Pulmonary artery endothelial cell (primary cell): Measurements from ENCODE around the gene NCAM2. TPM values are rescaled to one million over a fixed set of nuclear protein-coding genes. Genes with fewer than 3 reads are reported as not detected.
"Not testable (repeated sequence)": the region's sequence is repeated elsewhere in the genome, so short reads cannot be mapped to it uniquely, and the experiment has no call there.

Source experiments
- DNase-seq: peaks from one replicate; pipeline ENCODE4 v3.0.0-alpha.2; 2011; ENCODE audit warnings: low read depth, low spot score
- total RNA-seq: library from RNA; depleted of rRNA; stranded (reverse); fragments of >200 nt; gene quantifications from 2 replicates; pipeline ENCODE4 v1.2.3, GENCODE V29; 2014

NCAM2 gene
- total RNA-seq, 1 donor from 2014 or later = 0.40 TPM

DNA sequence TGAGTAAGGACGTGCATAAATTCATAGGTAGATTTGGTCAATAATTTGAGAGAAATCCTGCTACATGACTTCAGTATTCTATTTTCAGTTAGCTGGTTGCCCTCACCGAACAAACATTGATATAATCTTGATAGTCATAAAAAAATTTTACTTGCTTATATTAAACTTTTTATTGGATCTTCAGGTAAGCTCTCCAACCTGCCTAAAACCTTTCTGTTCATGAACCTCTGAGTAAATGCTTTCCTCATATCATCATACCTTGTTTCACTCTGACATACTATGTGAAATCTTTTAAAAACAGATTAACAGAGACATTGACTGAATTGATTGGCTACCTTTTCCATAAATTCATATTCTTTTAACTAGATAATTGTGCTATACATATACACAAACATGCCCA, 299.0 kb downstream of the NCAM2 start:
- DNase-seq = no peak

DNA sequence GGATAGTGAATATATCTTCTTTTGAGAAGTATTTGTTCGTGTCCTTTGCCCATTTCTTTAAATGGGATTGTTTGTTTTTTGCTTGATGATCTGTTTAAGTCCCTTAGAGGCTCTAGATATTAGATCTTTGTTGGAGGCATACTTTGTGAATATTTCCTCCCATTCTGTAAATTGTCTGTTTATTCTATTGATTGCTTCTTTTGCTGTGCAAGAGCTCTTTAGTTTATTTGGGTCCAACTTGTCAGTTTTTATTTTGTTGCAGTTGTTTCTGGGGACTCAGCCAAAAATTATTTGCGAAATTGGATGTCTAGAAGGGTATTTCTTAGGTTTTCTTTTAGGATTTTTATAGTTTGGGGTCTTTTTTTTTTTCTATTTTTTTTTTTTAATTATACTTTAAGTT, 302.8 kb downstream of the NCAM2 start:
- no peak for DNase-seq

DNA sequence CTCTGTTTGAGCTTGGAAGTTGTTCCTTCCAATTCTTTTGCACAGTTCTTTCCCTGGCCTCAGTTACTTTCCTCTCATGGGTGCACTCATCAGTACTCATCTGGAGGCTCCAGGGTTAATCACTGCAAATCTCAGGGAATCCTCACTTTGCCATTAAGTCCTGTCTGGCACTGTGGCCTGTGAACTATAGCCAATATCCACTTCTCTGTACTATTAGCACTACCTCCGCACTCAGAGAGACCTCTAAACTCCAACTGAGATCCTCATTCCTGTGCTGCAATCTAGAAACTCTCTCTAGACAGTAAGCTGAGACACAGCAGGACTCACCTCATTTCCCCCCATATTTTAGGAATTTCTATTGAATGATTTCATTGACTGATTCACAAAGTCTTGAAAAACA, 311.3 kb downstream of the NCAM2 start:
- no peak for DNase-seq

DNA sequence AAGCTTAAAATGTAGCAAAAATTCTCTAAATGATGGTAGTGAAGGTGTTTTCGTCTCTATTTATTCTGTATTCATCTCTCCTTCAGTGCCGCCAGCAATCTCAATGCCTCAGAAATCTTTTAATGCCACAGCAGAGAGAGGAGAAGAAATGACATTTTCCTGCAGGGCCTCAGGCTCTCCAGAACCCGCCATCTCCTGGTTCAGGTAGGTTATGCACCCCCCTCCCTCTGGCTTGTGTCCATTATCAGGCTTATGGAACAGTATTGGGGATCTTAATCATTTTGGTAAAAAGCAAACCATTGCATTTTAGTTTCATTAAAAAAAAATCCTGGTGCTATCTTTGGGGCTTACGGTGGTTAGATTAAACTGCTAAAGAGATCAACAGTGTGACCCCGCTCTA, 326.1 kb downstream of the NCAM2 start:
- DNase-seq = no peak

DNA sequence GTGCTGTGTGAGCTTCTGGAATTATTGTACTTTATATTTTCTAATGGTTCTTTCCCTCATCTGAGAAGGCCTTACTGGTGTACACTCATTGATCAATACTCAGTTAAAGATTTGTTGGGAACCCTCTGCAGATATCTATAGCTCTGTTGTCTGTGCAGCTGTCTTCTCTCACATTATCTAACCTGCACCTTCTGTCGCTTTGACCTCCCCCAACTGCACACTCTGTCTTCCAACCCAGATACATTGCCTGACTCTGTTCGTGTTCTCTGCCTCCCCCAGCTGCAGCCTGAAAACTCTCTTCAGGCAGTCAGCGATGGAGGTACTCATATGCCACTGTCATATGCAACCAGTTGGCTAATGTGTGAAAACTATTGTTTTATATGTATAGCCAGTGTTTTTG, 334.3 kb downstream of the NCAM2 start:
- no peak for DNase-seq

DNA sequence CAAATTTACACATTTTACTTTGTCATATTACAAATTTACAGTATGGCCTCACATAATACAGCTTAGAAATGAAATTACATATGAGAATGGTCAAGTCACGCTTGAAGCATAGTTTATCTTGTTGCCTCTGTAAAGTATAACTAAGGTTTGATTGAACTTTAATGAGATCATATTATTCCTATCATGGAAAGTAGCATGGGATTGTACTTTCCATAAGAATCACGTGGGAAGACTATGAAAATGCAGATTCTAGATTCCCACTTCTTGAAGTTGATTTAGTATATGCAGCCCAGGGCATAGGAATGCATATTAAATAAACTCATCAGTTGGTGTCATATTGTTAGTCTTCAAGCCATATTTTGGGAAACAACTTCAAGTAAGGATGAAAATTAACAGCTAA, 342.8 kb downstream of the NCAM2 start:
- DNase-seq = no peak

DNA sequence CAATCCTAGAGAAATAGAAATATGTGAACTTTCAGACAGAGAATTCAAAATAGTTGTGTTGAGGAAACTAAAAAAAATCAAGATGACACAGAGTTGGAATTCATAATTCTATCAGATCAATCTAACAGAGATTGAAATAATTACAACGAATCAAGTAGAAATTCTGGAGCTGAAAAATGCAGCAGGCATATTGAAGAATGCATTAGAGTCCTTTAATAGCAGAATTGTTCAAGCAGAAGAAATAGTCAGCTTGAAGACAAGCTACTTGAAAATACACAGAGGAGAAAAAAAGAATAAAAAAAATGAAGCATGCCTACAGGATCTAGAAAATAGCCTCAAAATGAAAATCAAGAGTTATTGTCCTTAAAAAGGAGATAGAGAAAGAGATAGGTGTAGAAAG, 347.1 kb downstream of the NCAM2 start:
- no peak for DNase-seq

DNA sequence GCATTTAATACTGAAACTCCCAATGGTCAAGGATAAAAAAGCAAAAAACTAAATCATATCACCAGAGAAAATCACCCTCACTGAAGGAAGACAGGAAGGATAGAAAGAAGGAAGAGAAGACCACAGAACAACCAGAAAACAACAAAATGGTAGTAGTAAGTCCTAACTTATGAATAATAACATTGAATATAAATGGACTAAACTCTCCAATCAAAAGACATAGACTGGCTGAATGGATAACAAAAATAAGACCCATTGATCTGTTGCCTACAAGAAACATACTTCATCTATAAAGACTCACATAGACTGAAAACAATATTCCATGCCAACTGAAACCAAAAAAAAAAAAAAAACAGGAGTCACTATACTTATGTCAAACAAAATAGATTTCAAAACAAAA, 347.7 kb downstream of the NCAM2 start:
- no peak for DNase-seq

DNA sequence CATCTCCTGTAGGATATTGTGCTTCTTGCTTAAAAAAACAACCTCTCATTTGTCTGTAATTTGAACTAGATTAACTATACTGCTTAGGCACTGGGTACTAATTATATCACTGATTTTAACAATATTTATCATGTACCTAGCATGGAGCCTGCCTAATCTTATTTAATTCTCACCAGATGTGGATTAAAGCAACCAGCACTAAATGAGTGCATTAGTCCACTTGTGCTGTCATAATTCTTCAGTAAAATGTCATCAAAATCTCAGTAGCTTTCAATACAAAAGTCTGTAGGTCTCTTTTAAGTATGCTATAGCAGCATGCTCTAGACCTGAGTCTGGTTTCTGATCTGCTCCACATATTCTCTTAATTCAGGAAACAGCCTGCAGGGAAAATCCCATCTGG, 368.1 kb downstream of the NCAM2 start:
- DNase-seq = no peak

DNA sequence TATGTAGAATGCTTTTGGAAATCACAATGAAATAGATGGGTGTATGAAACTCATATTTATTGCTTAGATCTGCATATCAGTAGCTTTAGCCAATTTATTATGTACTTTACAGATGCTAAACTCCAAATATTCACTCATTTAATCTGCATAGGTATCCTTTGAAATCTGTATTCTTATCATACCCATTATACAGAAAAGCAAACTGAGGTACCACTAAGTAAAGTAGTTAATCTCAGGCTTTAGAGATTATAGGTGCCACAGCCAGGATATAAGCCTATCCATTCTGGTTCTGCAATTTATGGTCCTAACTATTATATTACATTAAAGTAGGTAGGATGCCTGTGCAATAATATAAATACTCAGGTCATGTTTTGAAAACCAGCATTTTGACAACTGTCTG, 369.4 kb downstream of the NCAM2 start:
- no peak for DNase-seq

DNA sequence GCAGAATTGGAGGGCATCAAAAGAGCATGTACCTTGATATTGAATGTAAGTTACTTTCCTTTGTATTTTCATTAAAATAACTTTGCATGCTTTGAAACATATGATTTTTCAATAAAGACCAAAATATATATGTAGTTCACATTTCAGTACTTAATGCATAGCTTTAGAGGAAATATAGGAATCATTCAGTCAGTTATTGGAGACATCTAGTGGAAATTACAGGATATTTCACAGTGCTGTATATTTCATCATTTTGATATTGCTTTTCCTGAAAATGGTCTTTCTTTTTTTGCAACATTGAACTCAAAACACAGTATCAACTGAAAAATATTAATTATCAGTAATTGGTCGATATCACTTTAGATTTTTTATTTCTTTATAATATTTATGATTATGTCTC, 375.8 kb downstream of the NCAM2 start:
- DNase-seq = no peak

DNA sequence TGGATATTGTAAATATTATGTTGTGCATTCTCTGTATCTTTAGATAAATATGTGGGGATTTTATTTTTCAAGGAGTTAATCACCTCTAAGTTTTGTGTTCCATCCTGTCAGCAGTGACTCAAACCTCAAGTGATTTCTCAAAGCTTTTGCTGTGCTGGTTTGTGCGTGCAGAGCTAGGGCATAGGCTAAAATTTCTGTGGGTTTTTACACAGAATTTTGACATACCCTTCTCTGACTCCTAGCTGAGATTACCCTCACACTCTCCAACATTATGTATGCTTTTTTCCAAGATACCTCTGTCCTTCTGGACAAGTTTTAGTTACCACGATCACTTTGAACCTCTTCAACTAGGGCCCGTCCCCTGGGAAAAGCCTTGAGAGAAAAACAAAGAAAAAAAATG, 384.9 kb downstream of the NCAM2 start:
- DNase-seq = no peak

DNA sequence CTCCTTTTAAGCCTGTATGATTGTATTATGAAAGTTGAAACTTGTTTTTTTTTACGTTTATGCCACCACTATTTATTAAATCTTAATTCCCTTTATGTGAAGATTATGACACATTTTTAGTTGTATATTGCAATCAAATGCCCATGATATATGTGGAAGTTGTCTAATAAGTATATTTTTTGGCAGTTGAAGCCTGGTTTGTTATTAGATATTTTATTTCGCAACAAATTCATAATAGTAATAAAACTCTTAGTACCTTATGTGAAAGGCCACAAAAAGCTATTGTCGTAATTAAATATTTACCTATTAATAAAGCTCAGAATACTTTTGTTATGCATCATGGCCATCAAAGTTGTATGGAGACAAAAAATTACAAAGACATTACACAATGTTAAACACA, 386.8 kb downstream of the NCAM2 start:
- no peak for DNase-seq

DNA sequence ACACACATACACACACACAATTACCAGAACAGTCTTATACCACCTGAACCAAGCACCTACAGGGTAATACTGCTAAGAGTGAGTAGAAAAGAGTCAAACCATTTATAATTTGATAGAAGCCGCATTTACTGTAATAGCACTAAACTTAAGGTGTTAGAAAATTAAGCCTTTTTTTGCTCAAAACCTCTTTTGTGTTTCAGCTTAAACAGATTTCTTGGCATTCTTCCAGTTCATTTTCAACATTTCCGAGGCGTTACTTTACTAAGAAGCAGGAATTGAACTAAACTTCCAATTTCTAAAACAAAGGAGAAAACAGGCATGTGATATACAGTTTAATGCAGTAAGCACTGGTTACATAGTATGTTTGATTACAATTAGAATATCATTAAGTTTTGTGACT, 387.2 kb downstream of the NCAM2 start:
- DNase-seq = no peak

DNA sequence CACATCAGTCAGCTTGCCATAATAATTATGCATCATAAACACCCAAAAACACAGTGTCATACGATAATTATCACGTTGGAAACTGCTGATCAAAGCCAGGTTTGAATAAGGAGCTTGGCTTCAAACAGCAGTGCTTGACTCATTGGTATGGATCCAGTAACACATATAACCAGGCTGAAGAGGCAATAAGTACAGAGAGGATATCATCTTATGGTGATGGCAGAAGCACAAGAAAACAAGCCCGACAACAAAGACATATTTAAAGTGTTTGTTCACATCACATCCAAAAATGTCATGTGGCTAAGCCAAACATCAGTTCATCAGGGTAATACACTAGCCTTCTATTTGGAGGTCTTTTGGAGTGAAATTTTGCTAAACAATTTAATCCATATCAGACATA, 389.7 kb downstream of the NCAM2 start:
- no peak for DNase-seq

DNA sequence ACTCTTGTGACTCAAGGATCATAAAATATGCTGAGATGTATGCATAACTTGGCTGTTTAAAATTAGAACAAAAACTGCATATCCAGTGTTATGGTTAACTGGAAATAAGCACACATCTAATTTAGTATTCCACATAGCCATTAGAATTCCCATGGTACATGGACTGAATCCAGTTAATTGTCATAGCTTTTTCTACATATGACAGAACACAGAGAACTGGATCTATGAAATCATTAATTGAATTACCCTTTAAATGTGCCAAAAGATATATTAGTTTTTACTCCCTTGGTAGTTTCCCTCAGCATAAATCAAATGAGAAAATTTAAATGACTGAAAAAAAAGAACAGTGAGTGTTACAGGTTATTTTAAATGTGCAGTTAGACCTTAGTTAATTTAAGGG, 395.9 kb downstream of the NCAM2 start:
- DNase-seq = no peak

DNA sequence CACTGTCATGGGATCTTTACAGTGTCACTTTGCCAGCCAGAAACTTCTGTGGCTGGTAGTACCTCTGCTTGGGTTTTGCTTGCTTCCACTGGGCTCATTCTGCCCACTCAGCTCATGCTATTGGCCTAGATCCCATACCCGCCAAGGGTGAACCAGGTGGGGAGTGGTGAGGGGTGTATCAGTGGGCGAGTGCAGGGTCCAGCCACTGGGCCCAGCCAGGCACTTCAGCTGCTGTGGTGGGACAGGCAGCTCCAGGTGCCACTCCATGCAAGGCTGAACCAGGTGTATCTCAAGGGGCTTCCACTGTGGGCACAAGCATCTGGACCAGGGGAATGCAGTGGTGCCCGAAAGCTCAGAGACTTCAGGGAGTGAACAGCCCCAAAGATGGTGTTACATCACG, 398.2 kb downstream of the NCAM2 start:
- no peak for DNase-seq

DNA sequence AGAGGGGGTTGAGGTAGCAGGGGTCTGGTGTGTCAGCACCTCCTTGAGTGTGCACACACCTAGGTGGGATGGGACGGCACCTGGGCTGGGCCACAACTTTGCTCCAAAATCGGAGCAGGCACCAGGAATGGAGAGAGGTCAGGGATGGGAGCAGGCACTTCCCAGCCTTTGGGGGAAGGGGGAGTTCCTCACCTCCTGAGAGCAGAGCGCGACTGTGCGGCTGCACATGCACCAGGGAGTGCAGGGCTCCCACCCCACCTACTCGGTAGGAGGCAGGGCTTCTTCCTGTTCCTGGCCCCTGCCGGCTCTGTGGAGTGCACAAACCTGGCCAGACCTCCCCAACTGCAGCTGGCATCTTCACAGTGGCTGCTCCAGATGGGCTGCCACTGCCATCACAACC, 399.3 kb downstream of the NCAM2 start:
- no peak for DNase-seq

DNA sequence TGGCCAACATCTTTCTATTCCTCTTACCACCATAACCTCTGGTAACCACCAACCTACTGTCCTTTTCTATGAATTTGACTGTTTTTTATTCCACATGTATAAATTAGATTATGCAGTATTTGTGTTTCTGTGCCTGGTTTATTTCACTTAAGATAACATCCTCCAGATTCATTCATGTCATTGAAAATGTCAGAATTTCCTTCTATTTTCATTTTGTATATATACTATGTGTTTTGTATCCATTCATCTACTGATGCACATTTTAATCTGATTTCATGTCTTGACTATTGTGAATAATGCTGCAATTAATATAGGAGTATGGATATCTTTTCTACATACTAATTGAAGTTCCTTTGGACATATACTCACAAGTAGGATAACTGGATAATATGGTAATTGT, 403.2 kb downstream of the NCAM2 start:
- DNase-seq = no peak

DNA sequence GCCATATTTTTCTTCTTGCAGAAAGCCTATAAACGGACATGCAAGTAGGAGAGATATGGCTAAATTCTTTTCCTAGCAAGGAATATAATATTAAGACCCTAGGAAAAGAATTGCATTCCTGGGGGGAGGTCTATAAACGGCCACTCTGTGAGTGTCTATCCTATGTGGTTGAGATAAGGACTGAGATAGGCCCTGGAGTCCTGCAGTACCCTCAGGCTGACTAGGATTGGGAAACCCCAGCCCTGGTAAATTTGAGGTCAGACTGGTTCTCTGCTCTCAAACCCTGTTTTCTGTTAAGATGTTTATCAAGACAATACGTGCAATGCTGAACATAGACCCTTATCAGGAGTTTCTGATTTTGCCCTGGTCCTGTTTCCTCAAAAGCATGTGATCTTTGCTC, 404.0 kb downstream of the NCAM2 start:
- DNase-seq = not testable (repeated sequence)

DNA sequence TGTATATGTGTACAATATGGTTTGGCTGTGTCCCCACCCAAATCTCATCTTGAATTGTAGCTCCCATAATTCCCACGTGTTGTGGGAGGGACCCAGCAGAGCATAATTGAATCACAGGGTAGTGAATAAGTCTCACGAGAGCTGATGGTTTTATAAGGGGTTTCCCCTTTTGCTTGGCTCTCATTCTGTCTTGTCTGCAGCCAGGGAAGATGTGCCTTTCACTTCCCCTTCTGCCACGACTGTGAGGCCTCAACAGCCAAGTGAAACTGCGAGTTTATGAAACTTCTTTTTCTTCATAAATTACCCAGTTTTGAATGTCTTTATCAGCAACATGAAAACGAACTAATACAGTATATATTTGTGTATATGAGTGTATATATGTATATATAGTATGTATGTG, 406.1 kb downstream of the NCAM2 start:
- DNase-seq = not testable (repeated sequence)

DNA sequence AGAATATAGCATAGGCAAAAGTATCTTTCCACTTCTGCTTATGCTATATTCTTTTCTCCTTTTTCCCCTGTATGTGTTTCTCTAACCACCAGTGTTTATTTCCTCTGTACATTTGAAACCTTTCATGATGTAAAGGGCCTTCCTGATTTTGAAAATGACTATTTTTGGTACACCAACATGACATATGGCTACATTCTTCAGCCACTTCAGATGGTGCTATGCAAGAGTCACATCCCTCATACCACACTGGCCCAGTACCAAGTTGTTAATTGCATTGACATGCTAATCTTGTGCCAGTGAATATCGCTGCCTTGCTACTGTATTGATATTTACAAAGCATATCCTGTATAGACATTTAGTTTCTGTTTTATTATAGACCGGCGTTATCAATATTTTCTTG, 408.7 kb downstream of the NCAM2 start:
- no peak for DNase-seq

DNA sequence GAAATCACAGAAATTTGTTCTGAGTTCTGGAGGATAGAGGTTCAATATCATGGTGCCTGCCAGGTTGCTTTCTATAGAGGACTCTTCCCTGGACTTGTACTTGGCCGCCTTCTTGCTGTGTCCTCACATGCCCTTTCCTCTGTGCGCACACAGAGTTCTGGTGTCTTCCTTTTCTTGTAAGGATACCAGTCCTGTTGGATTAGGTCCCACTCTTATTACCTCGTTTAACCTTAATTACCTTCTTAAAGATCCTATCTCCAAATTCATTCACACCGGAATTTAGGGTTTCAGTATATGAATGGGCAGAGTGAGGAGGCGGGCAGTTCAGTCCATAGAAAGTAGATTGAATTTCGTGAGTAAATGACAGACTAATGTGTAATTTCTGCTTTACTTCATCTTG, 413.9 kb downstream of the NCAM2 start:
- no peak for DNase-seq

DNA sequence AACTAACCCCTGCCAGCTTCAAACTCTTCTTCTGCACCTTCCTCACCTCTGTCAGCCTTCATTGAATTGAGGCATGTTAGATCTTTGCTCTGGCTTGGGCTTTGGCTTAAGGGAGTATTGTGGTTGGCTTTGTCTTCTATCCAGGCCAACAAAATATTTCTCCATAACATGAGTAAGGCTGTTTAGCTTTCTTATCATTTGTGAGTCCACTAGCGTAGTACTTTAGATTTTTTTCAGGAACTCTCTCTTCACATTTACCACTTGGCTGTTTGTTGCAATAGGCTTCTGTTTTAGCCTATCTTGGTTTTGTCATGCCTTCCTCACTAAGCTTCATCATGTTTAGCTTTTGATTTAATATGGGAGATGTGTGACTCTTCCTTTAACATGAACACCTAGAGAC, 417.5 kb downstream of the NCAM2 start:
- DNase-seq = no peak

DNA sequence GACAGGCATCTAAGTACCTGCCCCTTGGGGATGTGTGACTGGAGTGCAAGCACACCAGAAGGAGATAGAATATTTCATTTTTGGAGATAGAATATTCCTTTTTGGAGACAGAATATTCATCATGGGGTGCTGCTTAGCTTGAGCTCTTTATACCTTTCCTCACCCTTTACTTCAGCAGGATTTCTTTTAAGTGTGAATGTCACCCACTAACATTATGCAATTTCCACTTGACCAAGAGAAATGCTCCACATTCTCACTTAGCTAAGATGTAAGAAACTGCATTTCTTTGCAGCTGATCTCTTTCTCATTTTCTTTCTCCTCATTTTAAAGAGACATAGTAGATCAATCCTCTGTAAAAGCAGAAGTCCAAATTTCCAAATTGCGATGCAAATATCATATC, 436.7 kb downstream of the NCAM2 start:
- no peak for DNase-seq
